ENCODE results near the gene FPGS. TPM values are rescaled to one million over a fixed set of nuclear protein-coding genes. Genes with fewer than 3 reads are reported as not detected.

FPGS gene
- total RNA-seq, 6 experiments from 2014 or later = 51.9 to 69.2 (median 62.7) TPM

DNA sequence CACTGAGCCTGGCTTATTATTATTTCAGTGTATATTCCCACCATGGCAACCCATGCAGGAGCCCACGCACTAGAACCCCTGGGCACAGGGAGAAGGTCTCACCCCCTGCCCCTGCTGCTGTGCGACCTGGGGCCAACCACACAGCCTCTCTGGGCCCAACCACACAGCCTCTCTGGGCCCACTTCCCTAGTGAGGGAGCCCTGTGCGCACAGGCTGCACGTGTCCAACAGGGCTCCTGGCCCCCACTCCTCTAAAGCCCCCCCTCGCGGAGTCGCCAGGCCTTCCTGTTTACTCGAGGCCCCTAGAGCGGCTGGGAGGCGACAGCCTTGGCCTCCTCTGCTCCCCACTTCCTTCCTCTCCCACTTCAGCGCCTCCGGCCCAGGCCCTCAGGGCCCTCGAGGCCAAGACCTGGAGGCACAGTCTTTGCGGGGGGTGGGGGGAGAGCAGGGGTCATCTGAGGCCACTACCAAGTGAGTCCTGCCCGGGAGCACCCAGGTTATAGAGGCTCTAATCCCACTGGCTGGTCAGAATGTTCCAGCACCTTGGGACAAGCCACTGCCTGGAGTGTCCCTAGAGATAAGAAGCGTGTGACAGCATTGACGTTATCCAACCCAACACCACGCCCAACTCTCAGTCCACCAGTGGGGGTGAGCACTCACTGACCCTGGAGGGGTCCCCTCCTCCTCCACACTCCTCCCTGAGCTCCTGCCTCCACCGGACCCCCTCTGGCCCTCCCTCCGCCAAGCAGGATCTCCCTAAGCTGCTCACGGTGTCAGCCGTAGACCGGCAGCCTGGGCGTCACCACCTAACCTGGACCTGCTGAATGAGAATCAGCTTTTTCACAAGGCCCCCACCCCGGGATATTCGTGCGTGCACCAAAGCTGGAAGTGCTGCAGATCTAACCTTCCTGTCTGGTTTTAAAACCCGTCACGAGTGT is 59.7 kb downstream of the FPGS start:
- TF ChIP-seq, protein P1, sequence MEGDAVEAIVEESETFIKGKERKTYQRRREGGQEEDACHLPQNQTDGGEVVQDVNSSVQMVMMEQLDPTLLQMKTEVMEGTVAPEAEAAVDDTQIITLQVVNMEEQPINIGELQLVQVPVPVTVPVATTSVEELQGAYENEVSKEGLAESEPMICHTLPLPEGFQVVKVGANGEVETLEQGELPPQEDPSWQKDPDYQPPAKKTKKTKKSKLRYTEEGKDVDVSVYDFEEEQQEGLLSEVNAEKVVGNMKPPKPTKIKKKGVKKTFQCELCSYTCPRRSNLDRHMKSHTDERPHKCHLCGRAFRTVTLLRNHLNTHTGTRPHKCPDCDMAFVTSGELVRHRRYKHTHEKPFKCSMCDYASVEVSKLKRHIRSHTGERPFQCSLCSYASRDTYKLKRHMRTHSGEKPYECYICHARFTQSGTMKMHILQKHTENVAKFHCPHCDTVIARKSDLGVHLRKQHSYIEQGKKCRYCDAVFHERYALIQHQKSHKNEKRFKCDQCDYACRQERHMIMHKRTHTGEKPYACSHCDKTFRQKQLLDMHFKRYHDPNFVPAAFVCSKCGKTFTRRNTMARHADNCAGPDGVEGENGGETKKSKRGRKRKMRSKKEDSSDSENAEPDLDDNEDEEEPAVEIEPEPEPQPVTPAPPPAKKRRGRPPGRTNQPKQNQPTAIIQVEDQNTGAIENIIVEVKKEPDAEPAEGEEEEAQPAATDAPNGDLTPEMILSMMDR (IDR thresholded peaks at IDR 0.05) = no peak
- Mint-ChIP-seq H3K27ac (no peak overlapping the region), H3K27me3 (ENCODE audit: insufficient read depth) (no peaks in the 10 kb centered on the region; the same call in none of the 2 replicates)

DNA sequence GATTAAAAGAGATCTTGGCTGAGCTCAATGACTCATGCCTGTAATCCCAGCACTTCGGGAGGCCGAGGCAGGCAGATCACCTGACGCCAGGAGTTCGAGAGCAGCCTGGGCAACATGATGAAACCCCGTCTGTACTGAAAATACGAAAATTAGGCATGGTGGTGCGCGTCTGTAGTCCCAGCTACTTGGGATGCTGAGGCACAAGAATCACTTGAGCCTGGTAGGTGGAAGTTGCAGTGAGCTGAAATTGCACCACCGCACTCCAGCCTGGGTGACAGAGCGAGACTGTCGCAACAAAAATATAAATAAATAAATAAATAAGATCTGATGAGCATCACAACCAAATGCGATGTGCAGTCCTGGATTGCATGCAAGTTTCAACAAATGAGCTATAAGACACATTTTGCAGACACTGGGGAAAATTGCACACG is 60.5 kb downstream of the FPGS start:
- H3K4me3 Mint-ChIP-seq = no peak overlapping the region
- TF ChIP-seq, protein P1 (IDR thresholded peaks at IDR 0.05) = no peak
- H3K36me3 Mint-ChIP-seq (ENCODE audit: low read depth) = peaks cover 4% of the 10 kb centered on the region; the same call in 1 of the 2 replicates
- no peaks in the 10 kb centered on the region; the same call in none of the 2 replicates for H3K27me3 Mint-ChIP-seq (ENCODE audit: insufficient read depth)
- H3K9me3 Mint-ChIP-seq = no peaks in the 10 kb centered on the region
- H3K27ac Mint-ChIP-seq = no peak overlapping the region
- H3K4me1 Mint-ChIP-seq (ENCODE audit: low read depth) = no peaks in the 10 kb centered on the region
- DNase-seq = no peak

More for the DNA sequence above, 59.7 kb downstream of the FPGS start:
- Mint-ChIP-seq H3K9me3 (no peaks in the 10 kb centered on the region), H3K4me1 (ENCODE audit: low read depth) (no peaks in the 10 kb centered on the region), H3K36me3 (ENCODE audit: low read depth) (peaks cover 4% of the 10 kb centered on the region; the same call in 1 of the 2 replicates), H3K4me3 (no peak overlapping the region)
- no peak for DNase-seq

Small RNAs within 50 kb of the gene (microRNA-seq; reads per million reads assigned to microRNA genes)
- gene MIR2861 (not detected), gene MIR3960 (not detected)

Other genes starting within 250 kb of the FPGS start
- gene STXBP1, start 190.6 kb upstream of the FPGS start, total RNA-seq (2021; fragmentation: NEBNext Ultra II Directional; extraction: Animal tissue kit (Norgen Biotek cat#: 25700)) = 10 to 100 TPM; 61.9 to 90.7 (median 73.6) TPM
- gene CFAP157, start 95.9 kb upstream of the FPGS start, total RNA-seq (2021; fragmentation: NEBNext Ultra II Directional; extraction: Animal tissue kit (Norgen Biotek cat#: 25700)) = under 1 TPM in 2 of 6 experiments, not detected in 4; 0.07 to 0.08 TPM
- gene PTRH1, start 87.2 kb upstream of the FPGS start, total RNA-seq (2021; fragmentation: NEBNext Ultra II Directional; extraction: Animal tissue kit (Norgen Biotek cat#: 25700)) = 10 to 100 TPM; 21.0 to 22.1 (median 21.5) TPM
- not detected for gene TTC16, start 86.8 kb upstream of the FPGS start, total RNA-seq (2021; fragmentation: NEBNext Ultra II Directional; extraction: Animal tissue kit (Norgen Biotek cat#: 25700))
- 1 to 10 TPM; 6.6 to 8.3 (median 8.1) TPM for gene TOR2A, start 67.6 kb upstream of the FPGS start, total RNA-seq (2021; fragmentation: NEBNext Ultra II Directional; extraction: Animal tissue kit (Norgen Biotek cat#: 25700))
- gene SH2D3C, start 24.2 kb upstream of the FPGS start, total RNA-seq (2021; fragmentation: NEBNext Ultra II Directional; extraction: Animal tissue kit (Norgen Biotek cat#: 25700)) = not detected
- 10 to 100 TPM; 52.0 to 61.3 (median 56.2) TPM for gene CDK9, start 16.8 kb upstream of the FPGS start, total RNA-seq (2021; fragmentation: NEBNext Ultra II Directional; extraction: Animal tissue kit (Norgen Biotek cat#: 25700))
- gene ENG, start 51.8 kb downstream of the FPGS start, total RNA-seq (2021; fragmentation: NEBNext Ultra II Directional; extraction: Animal tissue kit (Norgen Biotek cat#: 25700)) = 100 to 1,000 TPM; 205 to 249 (median 227) TPM
- 100 to 1,000 TPM; 109 to 130 (median 124) TPM for gene AK1, start 74.8 kb downstream of the FPGS start, total RNA-seq (2021; fragmentation: NEBNext Ultra II Directional; extraction: Animal tissue kit (Norgen Biotek cat#: 25700))
- gene ST6GALNAC6, start 96.7 kb downstream of the FPGS start, total RNA-seq (2021; fragmentation: NEBNext Ultra II Directional; extraction: Animal tissue kit (Norgen Biotek cat#: 25700)) = 10 to 100 TPM; 29.3 to 40.6 (median 34.2) TPM
- 10 to 100 TPM; 22.9 to 33.4 (median 27.7) TPM for gene ST6GALNAC4, start 114.2 kb downstream of the FPGS start, total RNA-seq (2021; fragmentation: NEBNext Ultra II Directional; extraction: Animal tissue kit (Norgen Biotek cat#: 25700))
- gene PIP5KL1, start 127.9 kb downstream of the FPGS start, total RNA-seq (2021; fragmentation: NEBNext Ultra II Directional; extraction: Animal tissue kit (Norgen Biotek cat#: 25700)) = 1 to 10 TPM; 1.7 to 3.1 (median 2.1) TPM
- gene DPM2, start 135.0 kb downstream of the FPGS start, total RNA-seq (2021; fragmentation: NEBNext Ultra II Directional; extraction: Animal tissue kit (Norgen Biotek cat#: 25700)) = 10 to 100 TPM; 42.5 to 49.6 (median 47.1) TPM
- 10 to 100 TPM; 26.7 to 35.4 (median 29.3) TPM for gene EEIG1, start 178.1 kb downstream of the FPGS start, total RNA-seq (2021; fragmentation: NEBNext Ultra II Directional; extraction: Animal tissue kit (Norgen Biotek cat#: 25700))